ENCODE data around the gene SPEM2. TPM values are rescaled to one million over a fixed set of nuclear protein-coding genes. Genes with fewer than 3 reads are reported as not detected.

The SPEM2 gene
- polyA plus RNA-seq, 1 donor from 2014 or later = not detected

GRCh38 chr17:7459961-7460545 lies 34.6 kb downstream of the SPEM2 start:
- H3K27me3 ChIP-seq (ENCODE audit: insufficient read depth, low read depth, low read length) = no peaks in the 10 kb centered on the region
- no peaks in the 10 kb centered on the region for H3K36me3 ChIP-seq (ENCODE audit: insufficient read depth, low read length)
- H3K4me2 ChIP-seq (ENCODE audit: low read length) = no peak overlapping the region
- H2AFZ ChIP-seq (ENCODE audit: low read depth, low read length) = no peak overlapping the region
- no peaks in the 10 kb centered on the region for H3F3A ChIP-seq (ENCODE audit: insufficient read depth, low read length, poor library complexity, severe bottlenecking)
- no peaks in the 10 kb centered on the region for H3K79me2 ChIP-seq (replicated peaks; ENCODE audit: insufficient read depth, low read length)
- no peak overlapping the region for H3K27ac ChIP-seq (ENCODE audit: low read length)
- no peak for TF ChIP-seq RAD21 (conservative IDR thresholded peaks at IDR 0.05)
- TF ChIP-seq POLR2AphosphoS5 (IDR thresholded peaks at IDR 0.05) = no peak
- no peaks in the 10 kb centered on the region for H3K9me3 ChIP-seq (ENCODE audit: low read length)
- no peak overlapping the region for H3K4me3 ChIP-seq (ENCODE audit: low read length)
- no peaks in the 10 kb centered on the region for H4K20me1 ChIP-seq (ENCODE audit: insufficient read depth)
- no peak overlapping the region for H3K9ac ChIP-seq (ENCODE audit: low read length)
- H3K9me2 ChIP-seq (ENCODE audit: insufficient read depth, low read length) = no peaks in the 10 kb centered on the region

- Histone ChIP-seq H3K4me2 (ENCODE audit: low read length) (no peak overlapping the region), H3K36me3 (ENCODE audit: insufficient read depth, low read length) (no peaks in the 10 kb centered on the region), H3K27me3 (ENCODE audit: insufficient read depth, low read depth, low read length) (no peaks in the 10 kb centered on the region), H3K79me2 (replicated peaks; ENCODE audit: insufficient read depth, low read length) (no peaks in the 10 kb centered on the region), H3F3A (ENCODE audit: insufficient read depth, low read length, poor library complexity, severe bottlenecking) (no peaks in the 10 kb centered on the region), H3K4me3 (ENCODE audit: low read length) (no peak overlapping the region), H2AFZ (ENCODE audit: low read depth, low read length) (no peak overlapping the region), H3K9me2 (ENCODE audit: insufficient read depth, low read length) (no peaks in the 10 kb centered on the region), H4K20me1 (ENCODE audit: insufficient read depth) (no peaks in the 10 kb centered on the region), H3K9ac (ENCODE audit: low read length) (no peak overlapping the region), H3K27ac (ENCODE audit: low read length) (no peak overlapping the region), H3K9me3 (ENCODE audit: low read length) (no peaks in the 10 kb centered on the region)
- TF ChIP-seq REST (IDR thresholded peaks at IDR 0.05; ENCODE audit: borderline replicate concordance) (no peak), RAD21 (conservative IDR thresholded peaks at IDR 0.05) (no peak), CTCF (IDR thresholded peaks at IDR 0.05; ENCODE audit: poor library complexity, severe bottlenecking) (no peak)
These were observed 35.6 kb downstream of the SPEM2 start for GRCh38 chr17:7460850-7461660.

- no peaks in the 10 kb centered on the region for H3K27me3 ChIP-seq (ENCODE audit: insufficient read depth, low read depth, low read length)
- H3F3A ChIP-seq (ENCODE audit: insufficient read depth, low read length, poor library complexity, severe bottlenecking) = no peaks in the 10 kb centered on the region
- no peak overlapping the region for H3K27ac ChIP-seq (ENCODE audit: low read length)
- no peak overlapping the region for H2AFZ ChIP-seq (ENCODE audit: low read depth, low read length)
- H3K4me2 ChIP-seq (ENCODE audit: low read length) = no peak overlapping the region
- no peak overlapping the region for H3K9ac ChIP-seq (ENCODE audit: low read length)
- no peaks in the 10 kb centered on the region for H3K36me3 ChIP-seq (ENCODE audit: insufficient read depth, low read length)
- no peaks in the 10 kb centered on the region for H3K9me3 ChIP-seq (ENCODE audit: low read length)
- no peaks in the 10 kb centered on the region for H3K79me2 ChIP-seq (replicated peaks; ENCODE audit: insufficient read depth, low read length)
- no peaks in the 10 kb centered on the region for H4K20me1 ChIP-seq (ENCODE audit: insufficient read depth)
- no peak overlapping the region for H3K4me3 ChIP-seq (ENCODE audit: low read length)
- no peaks in the 10 kb centered on the region for H3K9me2 ChIP-seq (ENCODE audit: insufficient read depth, low read length)
- TF ChIP-seq POLR2AphosphoS5 (IDR thresholded peaks at IDR 0.05) (no peak), MXI1 (conservative IDR thresholded peaks at IDR 0.05; ENCODE audit: poor library complexity, severe bottlenecking) (no peak), EP300 (conservative IDR thresholded peaks at IDR 0.05; ENCODE audit: poor library complexity, severe bottlenecking) (no peak), REST (IDR thresholded peaks at IDR 0.05; ENCODE audit: borderline replicate concordance) (no peak), CTCF (IDR thresholded peaks at IDR 0.05; ENCODE audit: poor library complexity, severe bottlenecking) (no peak), TAF1 (IDR thresholded peaks at IDR 0.05; ENCODE audit: low read depth) (no peak)
These were observed 37.3 kb downstream of the SPEM2 start for GRCh38 chr17:7462474-7463371.
